DND-41 (cell line): ENCODE results near the gene CXCL16.
A peak's percentile ranks its signal among the peaks of the same experiment; 100 is the strongest.

Experiments used
- ATAC-seq: fragments of 200-7000 bp; cut with Tn5 transposase; 3 replicates; pipeline ENCODE4 v1.9.1; 2021; ENCODE audit warnings: low read depth; ENCODE audit not compliant: insufficient read depth
- DNase-seq: peaks from one replicate; pipeline ENCODE4 v3.0.0-alpha.2; 2020
- H2AFZ ChIP-seq: 2 replicates; pipeline ENCODE4 v1.6.0; 2012; ENCODE audit warnings: low read depth, low read length
- H3K27ac ChIP-seq: 2 replicates; pipeline ENCODE4 v1.5.1; 2012; ENCODE audit warnings: low read length, inconsistent platforms
- H3K27me3 ChIP-seq: fragments of 200-600 bp; sonication (generic); 2 replicates; pipeline ENCODE4 v1.6.0; 2012; ENCODE audit warnings: low read length, mild to moderate bottlenecking, inconsistent platforms; ENCODE audit not compliant: insufficient read depth, poor library complexity
- H3K36me3 ChIP-seq: 2 replicates; pipeline ENCODE4 v1.5.1; 2012; ENCODE audit warnings: low read length, inconsistent platforms; ENCODE audit not compliant: insufficient read depth
- H3K4me1 ChIP-seq: 2 replicates; pipeline ENCODE4 v1.5.1; 2012; ENCODE audit warnings: mild to moderate bottlenecking, low read length; ENCODE audit not compliant: insufficient read depth
- H3K4me2 ChIP-seq: 2 replicates; pipeline ENCODE4 v1.6.0; 2012; ENCODE audit warnings: mild to moderate bottlenecking, moderate library complexity, low read length, inconsistent platforms; ENCODE audit not compliant: insufficient read depth
- H3K4me3 ChIP-seq, 2 experiments: fragments of 200-600 bp in 1 of 2; shearing (Covaris generic) in 1 of 2; 2 replicates each; pipeline ENCODE4 v1.5.1; 2012 to 2016; ENCODE audit warnings: inconsistent platforms in 2 of 2, low read length in 2 of 2, mild to moderate bottlenecking in 2 of 2, low read depth in 1 of 2, moderate library complexity in 1 of 2
- H3K79me2 ChIP-seq: 2 replicates; pipeline ENCODE4 v1.6.0; 2012; ENCODE audit warnings: low read length, inconsistent platforms; ENCODE audit not compliant: insufficient read depth
- H3K9ac ChIP-seq: 2 replicates; pipeline ENCODE4 v1.6.0; 2012; ENCODE audit warnings: low read depth, mild to moderate bottlenecking, inconsistent platforms, low read length, moderate library complexity
- H3K9me3 ChIP-seq: 2 replicates; pipeline ENCODE4 v1.5.1; 2012; ENCODE audit warnings: low read length, moderate library complexity, mild to moderate bottlenecking, inconsistent platforms; ENCODE audit not compliant: insufficient read depth, severe bottlenecking
- H4K20me1 ChIP-seq: 2 replicates; pipeline ENCODE4 v1.6.0; 2012; ENCODE audit warnings: low read length; ENCODE audit not compliant: insufficient read depth
- EZH2 ChIP-seq: IDR thresholded peaks from 3 replicates; pipeline ENCODE4 v1.6.1; 2012; ENCODE audit warnings: borderline replicate concordance, low read depth, mild to moderate bottlenecking, moderate library complexity, low read length, inconsistent platforms; ENCODE audit not compliant: severe bottlenecking
- TF ChIP-seq, protein P1 (sequence below): IDR thresholded peaks from 2 replicates; pipeline ENCODE4 v1.5.1; 2012; ENCODE audit warnings: borderline replicate concordance, low read length, moderate library complexity, mild to moderate bottlenecking; ENCODE audit not compliant: poor library complexity, severe bottlenecking; ENCODE audit errors: extremely low read depth

Gene CXCL16, protein sequence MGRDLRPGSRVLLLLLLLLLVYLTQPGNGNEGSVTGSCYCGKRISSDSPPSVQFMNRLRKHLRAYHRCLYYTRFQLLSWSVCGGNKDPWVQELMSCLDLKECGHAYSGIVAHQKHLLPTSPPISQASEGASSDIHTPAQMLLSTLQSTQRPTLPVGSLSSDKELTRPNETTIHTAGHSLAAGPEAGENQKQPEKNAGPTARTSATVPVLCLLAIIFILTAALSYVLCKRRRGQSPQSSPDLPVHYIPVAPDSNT

DNA sequence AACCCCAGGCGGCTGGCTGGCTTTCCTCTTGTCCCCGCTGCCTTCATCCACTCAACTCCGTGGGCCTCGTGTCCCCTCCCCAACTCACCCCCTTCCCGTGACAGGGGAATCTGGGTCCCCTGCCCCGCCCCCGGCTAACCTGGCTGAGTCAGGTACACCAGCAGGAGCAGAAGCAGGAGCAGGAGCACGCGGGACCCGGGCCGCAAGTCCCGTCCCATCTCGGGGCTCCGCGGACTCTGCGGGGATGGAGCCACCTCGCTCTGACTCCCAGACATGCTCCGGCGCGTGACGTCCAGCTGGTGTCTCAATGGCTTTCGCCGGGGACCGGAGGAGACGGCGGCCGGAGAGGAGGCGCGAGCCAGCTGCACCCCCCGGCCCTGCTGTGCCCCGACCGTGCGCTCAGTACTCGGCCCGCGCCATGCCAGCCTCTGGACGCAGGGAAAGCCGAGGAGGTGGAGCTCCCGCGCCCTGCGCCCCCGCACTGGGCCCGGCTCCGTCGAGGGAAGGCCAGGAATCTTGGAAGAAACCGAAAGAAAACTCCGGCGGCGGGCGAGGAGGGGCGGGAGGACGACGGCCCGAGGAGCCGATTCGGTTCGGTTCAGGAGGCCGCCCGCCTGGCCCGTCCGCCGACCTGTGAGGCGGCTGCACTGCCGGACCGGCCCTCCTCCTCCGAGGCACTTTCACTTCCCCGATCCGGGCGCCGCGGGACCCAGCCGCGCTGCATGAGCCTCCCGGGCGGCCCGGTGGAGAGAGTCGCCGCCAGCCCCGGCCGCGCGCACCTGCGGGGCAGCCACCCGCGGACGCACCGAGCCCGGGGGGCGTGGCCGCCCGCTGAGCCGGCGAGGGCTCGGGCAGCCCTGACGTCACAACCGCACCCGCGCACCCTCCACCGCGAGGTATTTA is at the start of gene CXCL16, which contains the start of gene ZMYND15:
Gene CXCL16, minus strand, starts transcription at position 807 of the 903 bp plus-strand sequence. Its CDS starts 589 bp downstream, at position 218.
Gene ZMYND15, plus strand, starts transcription at position 712 of the 903 bp plus-strand sequence. CDS start 716 bp downstream, outside the sequence.
- TF ChIP-seq, protein P1, sequence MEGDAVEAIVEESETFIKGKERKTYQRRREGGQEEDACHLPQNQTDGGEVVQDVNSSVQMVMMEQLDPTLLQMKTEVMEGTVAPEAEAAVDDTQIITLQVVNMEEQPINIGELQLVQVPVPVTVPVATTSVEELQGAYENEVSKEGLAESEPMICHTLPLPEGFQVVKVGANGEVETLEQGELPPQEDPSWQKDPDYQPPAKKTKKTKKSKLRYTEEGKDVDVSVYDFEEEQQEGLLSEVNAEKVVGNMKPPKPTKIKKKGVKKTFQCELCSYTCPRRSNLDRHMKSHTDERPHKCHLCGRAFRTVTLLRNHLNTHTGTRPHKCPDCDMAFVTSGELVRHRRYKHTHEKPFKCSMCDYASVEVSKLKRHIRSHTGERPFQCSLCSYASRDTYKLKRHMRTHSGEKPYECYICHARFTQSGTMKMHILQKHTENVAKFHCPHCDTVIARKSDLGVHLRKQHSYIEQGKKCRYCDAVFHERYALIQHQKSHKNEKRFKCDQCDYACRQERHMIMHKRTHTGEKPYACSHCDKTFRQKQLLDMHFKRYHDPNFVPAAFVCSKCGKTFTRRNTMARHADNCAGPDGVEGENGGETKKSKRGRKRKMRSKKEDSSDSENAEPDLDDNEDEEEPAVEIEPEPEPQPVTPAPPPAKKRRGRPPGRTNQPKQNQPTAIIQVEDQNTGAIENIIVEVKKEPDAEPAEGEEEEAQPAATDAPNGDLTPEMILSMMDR, result no peak
- peak; percentile 87 for TF ChIP-seq EZH2
- Histone ChIP-seq H3K27me3 (peaks cover 43% of the 10 kb centered on the region), H3K4me3 (peak within 1 kb of the TSS in 1 of 2 experiments; percentile 54; a peak in 2 of 4 replicates), H3K4me2 (peak within 1 kb of the TSS; percentile 71), H3K9ac (peak within 1 kb of the TSS; percentile 48), H3K9me3 (no peaks in the 10 kb centered on the region), H4K20me1 (peaks cover 4% of the 10 kb centered on the region; the same call in 1 of the 2 replicates), H3K79me2 (no peaks in the 10 kb centered on the region), H3K4me1 (peaks cover 7% of the 10 kb centered on the region), H3K27ac (no peak within 1 kb of the TSS), H2AFZ (peak within 1 kb of the TSS; percentile 39; the same call in 1 of the 2 replicates), H3K36me3 (no peaks in the 10 kb centered on the region)
- DNase-seq (no peak), ATAC-seq (peak; percentile 56; the same call in 1 of the 3 replicates)

DNA sequence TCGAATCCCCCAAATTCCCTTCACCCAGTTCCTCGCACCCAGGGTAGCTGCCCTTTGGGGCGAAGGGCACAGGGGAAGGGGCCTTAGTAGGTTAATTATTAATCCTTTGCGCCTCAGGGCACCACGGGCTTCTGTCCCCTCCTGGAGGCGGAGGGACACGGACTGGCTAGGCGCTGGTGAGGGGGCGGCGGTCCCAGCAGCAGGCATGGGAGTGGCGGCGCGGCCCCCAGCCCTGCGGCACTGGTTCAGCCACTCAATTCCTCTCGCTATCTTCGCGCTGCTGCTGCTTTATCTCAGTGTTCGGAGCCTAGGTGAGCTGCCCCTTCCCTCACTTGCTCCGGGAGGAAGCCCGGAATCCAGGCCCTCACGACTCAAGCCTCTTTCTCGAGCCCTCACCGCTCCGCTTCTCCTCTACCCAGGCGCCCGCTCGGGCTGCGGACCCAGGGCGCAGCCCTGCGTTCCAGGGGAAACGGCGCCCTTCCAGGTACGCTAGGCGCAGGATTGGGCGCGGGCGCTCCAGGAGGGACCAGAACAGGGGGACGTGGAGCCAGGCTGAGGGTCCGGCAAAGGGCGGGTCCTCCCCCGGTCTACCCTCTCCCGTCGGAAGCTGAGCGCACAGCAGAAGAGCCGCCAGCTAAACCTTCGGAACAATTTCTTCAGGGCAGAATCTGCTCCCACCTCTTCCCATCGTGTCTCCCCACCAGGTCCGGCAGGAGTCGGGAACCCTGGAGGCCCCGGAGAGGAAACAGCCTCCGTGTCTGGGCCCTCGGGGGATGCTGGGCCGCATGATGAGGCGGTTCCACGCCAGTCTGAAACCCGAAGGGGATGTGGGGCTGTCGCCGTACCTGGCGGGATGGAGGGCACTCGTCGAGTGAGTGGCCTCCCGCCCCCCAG is 49.3 kb upstream of the CXCL16 start, which contains the start of gene GLTPD2:
Gene GLTPD2, plus strand, starts transcription at position 158 of the 894 bp plus-strand sequence. Its CDS starts 48 bp downstream, at position 206.
- Histone ChIP-seq H4K20me1 (no peaks in the 10 kb centered on the region), H3K79me2 (peaks cover 2% of the 10 kb centered on the region; the same call in 1 of the 2 replicates), H3K36me3 (no peaks in the 10 kb centered on the region), H2AFZ (peak within 1 kb of the TSS; percentile 96), H3K9me3 (no peaks in the 10 kb centered on the region), H3K4me3 (peak within 1 kb of the TSS; percentile 62 to 70), H3K4me1 (peaks cover 20% of the 10 kb centered on the region), H3K27me3 (no peaks in the 10 kb centered on the region), H3K27ac (peak within 1 kb of the TSS; percentile 62), H3K4me2 (peak within 1 kb of the TSS; percentile 98), H3K9ac (peak within 1 kb of the TSS; percentile 89)
- ATAC-seq (no peak), DNase-seq (no peak)
- TF ChIP-seq, protein P1, result no peak
- TF ChIP-seq EZH2, result no peak

DNA sequence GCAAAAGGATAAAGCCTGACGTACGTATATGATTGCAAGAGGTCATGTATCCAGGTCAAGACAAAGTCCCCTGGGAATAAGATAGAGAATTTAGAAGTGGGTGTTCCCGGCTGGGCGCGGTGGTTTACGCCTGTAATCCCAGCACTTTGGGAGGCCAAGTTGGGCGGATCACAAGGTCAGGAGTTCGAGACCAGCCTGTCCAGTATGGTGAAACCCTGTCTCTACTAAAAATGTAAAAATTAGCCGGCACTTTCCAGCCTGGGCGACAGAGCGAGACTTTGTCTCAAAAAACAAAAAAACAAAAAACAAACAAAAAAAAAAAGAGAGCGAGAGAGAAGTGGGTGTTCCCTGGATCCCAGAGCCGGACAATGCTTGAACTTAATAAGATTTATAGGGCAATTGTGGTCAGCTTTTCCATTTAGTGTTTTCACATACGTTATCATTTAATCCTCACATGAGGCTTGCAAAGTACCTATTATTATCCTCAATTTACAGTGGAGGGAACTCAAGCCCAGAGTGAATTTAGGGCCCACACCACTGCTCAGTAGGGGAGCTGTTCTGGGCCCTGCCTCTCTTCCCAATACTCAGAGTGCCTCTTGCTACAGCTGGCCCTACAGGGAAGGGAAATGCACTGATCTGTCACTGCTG is 48.6 kb upstream of the CXCL16 start:
- H3K4me2 ChIP-seq, result peak overlapping the region; percentile 98
- DNase-seq, result no peak
- no peak overlapping the region for H3K4me3 ChIP-seq
- H2AFZ ChIP-seq, result no peak overlapping the region
- no peak overlapping the region; the same call in 1 of the 2 replicates for H3K9ac ChIP-seq
- H3K79me2 ChIP-seq, result peaks cover 2% of the 10 kb centered on the region; the same call in 1 of the 2 replicates
- no peak overlapping the region for H3K27ac ChIP-seq
- H3K4me1 ChIP-seq, result peaks cover 20% of the 10 kb centered on the region
- no peak for TF ChIP-seq EZH2
- TF ChIP-seq, protein P1, result no peak
- H3K36me3 ChIP-seq, result no peaks in the 10 kb centered on the region
- no peaks in the 10 kb centered on the region for H3K27me3 ChIP-seq
- no peak for ATAC-seq
- H4K20me1 ChIP-seq, result no peaks in the 10 kb centered on the region
- H3K9me3 ChIP-seq, result no peaks in the 10 kb centered on the region
